Suprapubic skin (tissue), 4 donors: ENCODE data around the gene RINL.

Experiments used
- POLR2A ChIP-seq, 2 donors: fragments of 450-650 bp; IDR thresholded peaks; one replicate each; pipeline ENCODE4 v1.6.1; 2017; ENCODE audit warnings: antibody characterized with exemption in 2 of 2, mild to moderate bottlenecking in 2 of 2, moderate library complexity in 2 of 2
- POLR2AphosphoS5 ChIP-seq, 3 donors: sonication (generic); formaldehyde crosslinking; IDR thresholded peaks; one replicate each; pipeline ENCODE4 v1.6.1; 2017; ENCODE audit warnings: antibody characterized with exemption in 3 of 3
- TF ChIP-seq, protein P1 (sequence below), 2 donors: fragments of 200-600 bp in 1 of 2; fragments of 450-650 bp in 1 of 2; sonication (generic) in 1 of 2; IDR thresholded peaks; one replicate each; pipeline ENCODE4 v1.5.1; 2016 to 2019; ENCODE audit warnings: antibody characterized with exemption in 2 of 2, mild to moderate bottlenecking in 1 of 2, moderate library complexity in 1 of 2

DNA sequence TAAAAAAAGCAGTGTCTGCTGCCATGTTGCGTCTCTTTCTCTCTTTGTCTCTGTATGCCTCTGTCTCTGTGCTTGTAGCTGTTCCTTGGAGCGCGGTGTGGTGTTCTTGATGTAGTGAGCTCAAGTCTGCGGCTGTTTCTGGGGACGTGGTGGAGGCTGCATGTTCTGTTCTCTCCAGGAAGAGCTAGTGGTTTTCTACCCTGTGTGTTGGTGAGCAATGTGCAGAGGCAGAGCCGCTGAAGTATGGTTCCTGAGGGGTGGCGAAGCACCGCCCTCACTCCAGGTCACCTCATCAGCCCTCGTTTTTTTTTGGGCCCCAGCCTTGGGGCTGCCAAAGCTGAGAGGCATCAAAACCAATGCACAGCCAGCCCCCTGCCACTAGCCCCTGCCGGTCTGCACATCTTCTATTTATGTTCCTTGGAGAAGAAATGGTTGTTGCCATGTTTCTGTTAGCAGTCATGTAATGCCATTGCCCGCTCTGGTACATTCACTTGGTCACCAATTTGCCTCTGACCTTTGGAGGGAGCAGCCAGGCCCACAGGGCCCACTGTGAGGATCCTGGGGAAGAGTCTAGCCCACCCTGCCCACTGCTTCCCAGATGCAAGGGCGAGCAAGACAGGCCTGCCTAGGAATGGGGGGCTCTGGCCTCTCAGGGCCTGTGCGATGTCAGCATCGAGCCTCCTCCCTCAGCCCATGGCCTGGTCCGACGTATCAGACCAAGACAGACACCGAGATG lies 35.5 kb downstream of the RINL start:
- TF ChIP-seq, protein P1, sequence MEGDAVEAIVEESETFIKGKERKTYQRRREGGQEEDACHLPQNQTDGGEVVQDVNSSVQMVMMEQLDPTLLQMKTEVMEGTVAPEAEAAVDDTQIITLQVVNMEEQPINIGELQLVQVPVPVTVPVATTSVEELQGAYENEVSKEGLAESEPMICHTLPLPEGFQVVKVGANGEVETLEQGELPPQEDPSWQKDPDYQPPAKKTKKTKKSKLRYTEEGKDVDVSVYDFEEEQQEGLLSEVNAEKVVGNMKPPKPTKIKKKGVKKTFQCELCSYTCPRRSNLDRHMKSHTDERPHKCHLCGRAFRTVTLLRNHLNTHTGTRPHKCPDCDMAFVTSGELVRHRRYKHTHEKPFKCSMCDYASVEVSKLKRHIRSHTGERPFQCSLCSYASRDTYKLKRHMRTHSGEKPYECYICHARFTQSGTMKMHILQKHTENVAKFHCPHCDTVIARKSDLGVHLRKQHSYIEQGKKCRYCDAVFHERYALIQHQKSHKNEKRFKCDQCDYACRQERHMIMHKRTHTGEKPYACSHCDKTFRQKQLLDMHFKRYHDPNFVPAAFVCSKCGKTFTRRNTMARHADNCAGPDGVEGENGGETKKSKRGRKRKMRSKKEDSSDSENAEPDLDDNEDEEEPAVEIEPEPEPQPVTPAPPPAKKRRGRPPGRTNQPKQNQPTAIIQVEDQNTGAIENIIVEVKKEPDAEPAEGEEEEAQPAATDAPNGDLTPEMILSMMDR (IDR thresholded peaks at IDR 0.05): no peak
- TF ChIP-seq POLR2AphosphoS5 (IDR thresholded peaks at IDR 0.05): no peak
- TF ChIP-seq POLR2A (IDR thresholded peaks at IDR 0.05): no peak
